Cardiac septum (tissue), 1 donor: ENCODE results near the gene ADCY9. TPM values are rescaled to one million over a fixed set of nuclear protein-coding genes. Genes with fewer than 3 reads are reported as not detected.
"Not testable (repeated sequence)": the region's sequence is repeated elsewhere in the genome, so short reads cannot be mapped to it uniquely, and the experiment has no call there.

Experiments
- DNase-seq: peaks from one replicate; pipeline ENCODE4 v3.0.0-alpha.2; 2020; ENCODE audit warnings: low spot score
- intact Hi-C: fragments of 100-400 bp; cut with DNase I; formaldehyde crosslinking; loops from one replicate; pipeline ENCODE4 v1.14.0; 2022
- total RNA-seq: library from RNA; stranded (reverse); fragmentation: NEBNext Ultra II Directional; extraction: Animal tissue kit (Norgen Biotek cat#: 25700); gene quantifications from one replicate; pipeline ENCODE4 v1.2.1, GENCODE V29; 2021
- donor health status: DM: no; HTN: no; CAD: no.

The ADCY9 gene
- total RNA-seq, 1 donor from 2014 or later: 44.0 TPM

DNA sequence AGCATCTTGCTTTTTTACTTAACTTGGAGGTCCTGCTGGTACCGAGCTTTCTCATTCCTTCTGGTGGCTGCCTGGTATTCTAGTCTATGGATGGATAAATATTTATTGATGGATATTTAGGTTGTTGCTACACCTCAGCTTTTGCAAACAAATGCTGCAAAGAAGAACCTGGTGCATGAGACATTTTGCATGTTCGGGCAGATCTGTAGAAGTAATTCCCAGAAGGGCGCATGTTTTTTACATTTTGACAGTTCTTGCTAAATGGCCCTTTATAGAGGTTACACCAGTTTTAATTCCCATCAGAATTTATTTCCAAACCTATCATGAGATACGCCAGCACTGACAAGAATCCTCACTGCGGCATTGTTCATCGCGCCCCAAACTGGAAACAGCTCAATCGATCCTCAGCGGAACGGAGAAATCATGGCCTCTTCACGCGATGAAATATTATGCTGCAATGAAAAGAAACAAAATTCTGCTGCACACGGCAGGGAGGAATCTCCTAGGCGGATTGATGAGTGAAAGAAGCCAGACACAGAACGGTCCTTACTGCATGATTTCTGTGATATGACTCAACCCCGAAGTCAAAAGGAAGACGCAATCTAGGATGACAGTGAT lies 167.8 kb downstream of the ADCY9 start:
- intact Hi-C loops: no loop called here

DNA sequence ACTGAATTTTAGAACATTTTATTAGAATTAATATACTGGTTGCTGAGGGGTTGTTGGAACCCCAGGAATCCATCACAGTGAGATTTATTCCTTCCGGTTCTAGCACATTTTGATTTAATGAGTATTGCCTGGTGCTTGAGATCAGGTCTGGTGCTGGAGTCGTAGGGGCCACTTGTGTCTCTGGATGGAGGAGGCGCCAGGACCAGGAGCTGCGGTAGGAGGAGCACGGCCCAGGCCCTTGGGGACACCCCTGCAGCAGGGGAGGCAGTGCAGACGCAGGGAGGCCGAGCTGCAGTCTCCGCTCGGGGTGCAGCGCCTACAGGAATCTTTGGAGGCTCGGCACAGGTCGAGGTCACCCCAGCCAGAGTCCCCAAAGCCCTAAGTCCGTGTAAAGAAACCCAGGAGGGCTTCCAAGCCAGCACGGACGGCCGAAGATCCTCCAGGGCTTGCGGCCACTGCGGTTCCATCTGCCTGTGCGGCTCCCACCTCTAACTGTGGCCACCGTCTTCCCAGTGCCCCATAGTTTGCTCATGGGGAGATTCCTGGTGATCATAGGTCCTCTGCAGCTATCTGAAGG lies 169.6 kb downstream of the ADCY9 start:
- intact Hi-C loops: no loop called here
- DNase-seq: no peak

More for the DNA sequence above, 167.8 kb downstream of the ADCY9 start:
- no peak for DNase-seq

DNA sequence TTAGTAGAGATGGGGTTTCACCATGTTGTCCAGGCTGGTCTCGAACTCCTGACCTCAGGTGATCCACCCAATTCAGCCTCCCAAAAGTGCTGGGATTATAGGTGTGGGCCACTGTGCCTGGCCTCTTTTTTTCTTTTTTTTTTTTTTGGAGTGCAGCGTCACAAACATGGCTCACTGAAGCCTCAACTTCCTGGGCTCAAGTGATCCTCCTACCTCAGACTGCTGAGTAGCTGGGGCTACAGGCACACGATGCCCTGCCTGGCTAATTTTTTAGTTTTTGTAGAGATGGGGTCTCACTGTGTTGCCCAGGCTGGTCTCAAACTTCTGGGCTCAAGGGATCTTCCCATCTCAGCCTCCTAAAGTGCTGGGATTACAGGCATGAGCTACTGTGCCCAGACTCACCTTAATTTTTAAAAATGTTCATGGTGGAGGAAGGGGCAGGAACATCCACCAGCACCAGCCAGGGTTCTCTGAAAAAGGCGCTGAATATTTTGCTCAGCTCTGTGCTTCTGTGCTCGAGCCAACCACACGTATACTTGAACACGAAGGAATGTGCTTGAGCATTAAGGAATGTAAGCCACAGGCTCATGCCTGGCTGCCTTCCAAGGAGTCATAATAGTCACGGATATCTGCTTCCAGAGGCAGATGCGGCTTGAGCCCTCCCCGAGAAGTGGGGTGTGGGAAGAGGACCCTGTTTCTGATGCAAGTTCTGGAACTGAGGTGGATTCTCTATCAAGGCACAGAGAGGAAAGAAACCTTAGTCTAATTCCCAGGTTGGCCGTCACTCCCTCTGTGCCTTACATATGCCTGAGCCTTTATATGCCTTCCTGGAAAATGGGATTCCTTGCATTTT lies 170.3 kb downstream of the ADCY9 start:
- intact Hi-C loops: no loop called here
- DNase-seq: no peak

DNA sequence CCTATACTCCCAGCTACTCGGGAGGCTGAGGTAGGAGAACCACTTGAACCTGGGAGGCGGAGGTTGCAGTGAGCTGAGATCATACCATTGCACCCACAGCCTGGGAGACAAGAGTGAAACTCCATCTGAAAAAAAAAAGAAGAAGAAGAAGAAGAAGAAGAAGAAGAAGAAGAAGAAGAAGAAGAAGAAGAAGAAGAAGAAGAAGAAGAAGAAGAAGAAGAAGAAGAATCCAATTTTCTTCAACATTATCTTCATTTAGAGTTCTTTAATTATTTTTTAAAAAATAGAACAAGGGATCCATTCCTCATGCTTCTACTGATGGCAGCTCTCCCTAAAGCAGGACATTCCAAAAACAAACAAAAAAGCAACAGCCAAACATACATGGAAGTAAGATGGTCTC lies 171.8 kb downstream of the ADCY9 start:
- intact Hi-C loops, DNase-seq: not testable (repeated sequence)

DNA sequence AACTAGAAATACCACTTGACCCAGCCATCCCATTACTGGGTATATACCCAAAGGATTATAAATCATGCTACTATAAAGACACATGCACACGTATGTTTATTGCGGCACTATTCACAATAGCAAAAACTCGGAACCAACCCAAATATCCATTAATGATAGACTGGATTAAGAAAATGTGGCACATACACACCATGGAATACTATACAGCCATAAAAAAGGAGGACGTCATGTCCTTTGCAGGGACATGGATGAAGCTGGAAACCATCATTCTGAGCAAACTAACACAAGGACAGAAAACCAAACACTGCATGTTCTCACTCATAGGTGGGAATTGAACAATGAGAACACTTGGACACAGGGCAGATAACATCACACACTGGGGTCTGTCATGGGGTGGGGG lies 174.1 kb downstream of the ADCY9 start:
- DNase-seq, intact Hi-C loops: not testable (repeated sequence)

DNA sequence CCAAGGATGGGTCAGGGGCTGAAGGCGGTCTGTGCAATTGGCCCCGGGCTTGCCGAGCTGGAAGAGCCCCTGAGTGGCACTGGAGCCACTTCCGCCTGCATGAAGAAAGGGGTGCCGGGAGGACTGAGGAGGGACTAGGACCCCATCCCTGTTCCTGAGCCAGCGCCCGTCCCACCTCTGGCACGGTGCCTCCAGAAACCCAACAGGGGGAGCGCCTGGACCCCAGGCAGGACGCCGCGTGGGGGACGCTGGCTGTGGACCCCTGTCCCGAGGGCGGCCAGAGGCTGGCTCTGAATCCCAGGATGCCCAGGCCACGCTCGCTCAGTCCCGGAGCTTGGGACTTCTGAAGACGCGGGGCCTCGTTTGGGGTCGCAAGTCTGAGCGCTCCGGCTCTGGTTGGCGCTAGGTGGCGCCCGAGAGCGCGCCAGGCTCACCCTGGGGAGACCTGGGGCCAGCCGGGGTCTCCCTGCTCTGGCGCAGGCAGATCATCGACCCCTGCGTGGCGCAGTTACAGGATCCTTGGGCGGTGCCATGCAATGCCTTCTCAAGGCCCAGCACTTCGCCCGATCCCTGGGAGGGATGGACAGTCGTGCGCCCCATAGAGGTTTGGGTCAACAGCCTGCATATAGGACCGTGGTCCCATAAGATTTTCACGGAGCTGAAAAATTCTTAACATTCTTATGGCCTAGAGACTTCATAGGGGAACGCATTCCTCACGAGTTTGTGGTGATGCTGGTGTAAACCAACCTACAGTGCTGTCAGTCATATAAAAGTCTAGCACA lies 177.2 kb downstream of the ADCY9 start:
- intact Hi-C loops: no loop called here
- DNase-seq: no peak

DNA sequence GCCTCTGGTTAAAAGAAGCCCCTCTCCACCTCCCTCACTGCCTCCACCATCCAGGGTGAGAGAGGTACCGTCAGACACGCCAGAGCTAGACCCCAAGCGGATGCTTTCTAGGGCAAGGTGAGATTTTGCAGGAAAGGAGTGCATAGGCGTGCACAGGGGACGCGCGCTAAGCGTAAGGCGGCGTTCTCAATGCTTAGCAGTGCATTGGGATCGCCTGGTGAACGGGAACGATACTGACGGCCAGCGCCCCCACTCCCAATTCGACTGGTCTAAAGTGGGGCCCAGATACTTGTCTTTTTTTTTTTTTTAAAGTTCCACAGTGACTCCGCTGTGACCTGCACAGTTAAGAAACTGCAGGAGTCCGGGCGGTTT lies 177.8 kb downstream of the ADCY9 start:
- no peak for DNase-seq
- intact Hi-C loops: no loop called here

DNA sequence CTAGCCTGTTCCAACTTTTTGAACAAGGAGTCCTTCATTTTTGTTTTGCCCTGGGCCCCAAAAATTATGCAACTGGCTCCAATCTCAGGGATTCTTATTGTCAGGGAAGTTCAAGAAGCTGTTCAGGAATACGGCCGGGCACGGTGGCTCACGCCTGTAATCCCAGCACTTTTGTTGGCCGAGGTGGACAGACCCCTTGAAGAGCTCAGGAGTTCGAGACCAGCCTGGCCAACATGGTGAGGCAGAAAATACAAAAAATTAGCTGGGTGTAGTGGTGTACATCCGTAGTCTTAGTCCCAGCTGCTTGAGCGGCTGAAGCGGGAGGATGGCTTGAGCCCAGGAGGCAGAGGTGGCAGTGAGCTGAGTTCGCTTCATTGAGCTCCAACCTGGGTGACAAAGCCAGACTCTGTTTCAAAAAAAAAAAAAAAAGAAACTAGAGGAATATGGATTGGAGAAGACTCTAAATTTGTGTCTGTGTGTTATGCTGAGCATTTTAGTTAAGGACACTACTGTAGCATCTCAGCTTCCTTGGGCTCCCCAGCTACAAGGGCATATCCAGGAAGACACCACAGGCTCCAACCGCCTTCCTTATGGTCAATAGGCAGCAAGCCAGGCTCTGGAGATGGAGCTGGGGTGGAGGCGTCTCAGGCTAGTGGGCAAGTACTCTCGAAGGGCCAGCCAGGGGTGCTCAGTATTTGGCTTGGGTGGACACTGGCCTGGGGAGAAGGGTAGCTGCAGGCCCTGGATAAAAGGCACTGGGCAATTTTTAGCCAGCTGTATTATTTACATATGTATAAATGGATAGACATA lies 179.0 kb downstream of the ADCY9 start:
- no peak for DNase-seq
- intact Hi-C loops: no loop called here

DNA sequence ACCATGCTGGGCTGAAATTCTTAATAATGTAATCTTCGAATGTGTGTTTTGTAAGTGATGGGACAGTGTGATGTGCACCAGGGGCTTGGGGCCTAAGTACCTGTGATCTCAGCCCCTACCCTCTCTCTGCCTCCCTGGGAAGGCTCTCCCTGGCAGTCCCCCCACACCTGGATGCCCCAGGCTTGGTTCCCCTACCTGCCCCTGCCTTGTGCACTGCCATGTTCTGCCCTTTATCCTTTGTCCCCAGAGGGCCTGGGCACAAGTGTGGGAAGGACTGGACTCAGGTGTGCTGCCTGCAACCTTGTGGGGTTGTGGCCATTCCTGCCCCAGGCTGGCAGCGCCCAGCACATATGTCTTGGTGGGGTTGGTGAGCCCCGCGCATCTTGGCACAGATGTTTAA lies 180.3 kb downstream of the ADCY9 start:
- intact Hi-C loops: no loop called here

DNA sequence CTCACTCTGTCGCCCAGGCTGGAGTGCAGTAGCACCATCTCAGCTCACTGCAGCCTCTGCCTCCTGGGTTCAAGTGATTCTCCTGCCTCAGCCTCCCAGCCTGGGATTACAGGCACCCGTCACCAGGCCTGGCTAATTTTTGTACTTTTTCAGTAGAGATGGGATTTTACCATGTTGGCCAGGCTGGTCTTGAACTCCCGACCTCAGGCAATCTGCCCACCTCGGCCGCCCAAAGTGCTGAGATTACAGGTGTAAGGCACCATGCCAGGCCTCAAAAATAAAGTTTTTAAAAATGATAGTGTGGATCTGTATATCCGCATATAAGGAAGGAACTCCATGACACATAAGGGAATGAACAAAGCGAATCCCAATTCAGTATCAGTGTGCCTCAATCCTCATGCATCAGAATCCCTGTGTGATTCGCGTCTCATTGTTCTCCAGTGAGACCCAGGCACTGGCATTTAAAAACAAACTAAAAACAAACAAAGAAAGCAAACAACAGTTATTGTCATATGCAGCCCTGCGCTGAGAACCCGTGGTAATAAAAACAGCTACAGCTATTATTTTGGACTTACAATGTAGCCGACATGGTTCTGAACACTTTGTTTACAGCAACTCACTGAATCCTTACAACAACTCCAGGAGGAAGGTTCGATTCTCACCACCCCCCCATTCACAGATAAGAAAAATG lies 181.6 kb downstream of the ADCY9 start:
- DNase-seq: no peak
- intact Hi-C loops: no loop called here

More for the DNA sequence above, 180.3 kb downstream of the ADCY9 start:
- no peak for DNase-seq

DNA sequence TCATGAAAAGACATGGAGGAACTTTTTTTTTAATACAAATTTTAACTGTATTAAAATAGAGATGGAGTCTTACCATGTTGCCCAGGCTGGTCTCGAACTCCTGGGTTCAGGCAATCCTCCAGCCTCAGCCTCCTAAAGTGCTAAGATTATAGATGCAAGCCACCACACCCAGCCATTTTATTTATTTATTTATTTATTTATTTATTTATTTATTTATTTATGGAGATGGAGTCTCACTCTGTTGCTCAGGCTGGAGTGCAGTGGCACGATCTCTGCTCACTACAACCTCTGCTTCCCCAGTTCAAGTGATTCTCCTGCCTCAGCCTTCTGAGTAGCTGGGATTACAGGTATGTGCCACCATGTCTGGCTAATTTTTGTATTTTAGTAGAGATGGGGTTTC lies 189.1 kb downstream of the ADCY9 start:
- intact Hi-C loops: not testable (repeated sequence)

DNA sequence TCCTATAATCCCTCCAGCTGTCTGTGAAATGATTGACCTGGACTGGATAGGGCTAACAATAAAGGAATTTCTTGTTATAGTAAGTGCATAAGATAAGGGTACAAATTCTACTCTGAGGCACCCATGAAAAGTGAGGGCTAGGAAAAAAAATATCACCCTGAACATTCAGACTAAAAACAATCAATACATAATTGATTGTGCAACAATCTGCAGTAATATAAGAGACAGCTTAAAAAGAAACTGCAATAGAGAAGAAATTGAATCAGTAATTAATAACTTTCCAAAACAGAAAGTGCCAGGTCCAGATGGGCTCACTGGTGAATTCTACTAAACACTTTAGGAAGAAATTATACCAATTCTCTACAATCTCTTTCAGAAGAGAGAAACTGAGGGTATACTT lies 191.5 kb downstream of the ADCY9 start:
- intact Hi-C loops: no loop called here

More for the DNA sequence above, 189.1 kb downstream of the ADCY9 start:
- not testable (repeated sequence) for DNase-seq

DNA sequence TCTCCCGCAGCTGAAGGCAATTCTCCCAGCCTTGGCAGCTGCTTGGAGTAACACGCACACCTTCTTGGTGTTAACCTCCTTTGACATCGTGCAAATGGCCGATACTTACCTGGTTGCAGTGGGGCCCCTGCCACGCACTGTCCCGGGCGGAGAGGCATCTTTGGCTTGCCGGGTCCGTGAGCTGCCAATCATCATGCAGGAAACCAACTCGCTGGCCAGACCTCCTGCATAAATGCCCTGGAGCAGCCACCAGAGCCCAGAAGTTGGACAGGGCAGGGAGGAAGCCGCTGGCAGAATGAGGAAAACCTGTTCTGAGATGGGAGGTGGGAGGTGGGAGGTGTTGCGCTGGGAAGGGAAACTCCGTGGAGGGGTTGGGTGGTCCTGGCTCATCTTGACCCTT lies 194.0 kb downstream of the ADCY9 start:
- no peak for DNase-seq
- intact Hi-C loops: no loop called here

More for the DNA sequence above, 191.5 kb downstream of the ADCY9 start:
- no peak for DNase-seq

DNA sequence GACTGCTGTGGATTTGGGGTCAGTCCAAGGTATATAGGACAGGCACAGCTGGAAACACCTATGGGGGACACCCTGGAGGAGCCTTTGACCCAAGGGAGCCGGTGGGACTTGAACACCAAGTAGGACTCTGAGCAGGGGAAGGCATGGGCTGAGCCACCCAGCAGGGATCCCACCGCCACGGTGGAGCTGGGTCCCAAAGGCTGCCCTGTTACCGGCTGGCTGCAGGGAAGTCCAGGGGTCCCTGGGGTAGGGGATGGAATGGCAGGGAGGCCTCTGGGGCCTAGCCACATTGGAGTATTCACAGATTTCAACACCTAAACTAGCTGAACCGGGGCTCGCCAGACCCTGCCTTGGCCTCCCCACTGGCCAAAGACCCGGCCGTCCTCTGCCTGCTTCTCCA lies 196.0 kb downstream of the ADCY9 start:
- intact Hi-C loops: no loop called here
- no peak for DNase-seq

DNA sequence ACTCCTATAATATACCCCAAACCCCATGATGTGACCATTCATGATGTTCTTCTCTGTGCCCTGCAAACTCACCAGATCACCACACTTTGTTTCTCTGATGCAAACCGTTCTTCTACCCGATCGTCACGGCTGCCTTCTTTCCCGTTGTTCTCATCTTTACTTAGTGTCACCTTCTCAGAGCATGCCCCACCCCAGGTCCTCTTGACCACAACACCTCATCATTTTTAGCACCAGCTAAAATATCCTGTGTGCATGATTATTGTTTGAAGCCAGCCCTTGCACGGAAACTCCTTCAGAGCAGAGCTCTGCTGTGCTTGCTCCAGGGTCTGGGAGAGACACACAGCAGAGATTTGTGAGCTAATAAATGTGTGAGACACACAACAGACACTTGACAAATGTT lies 196.8 kb downstream of the ADCY9 start:
- intact Hi-C loops: no loop called here
- no peak for DNase-seq

DNA sequence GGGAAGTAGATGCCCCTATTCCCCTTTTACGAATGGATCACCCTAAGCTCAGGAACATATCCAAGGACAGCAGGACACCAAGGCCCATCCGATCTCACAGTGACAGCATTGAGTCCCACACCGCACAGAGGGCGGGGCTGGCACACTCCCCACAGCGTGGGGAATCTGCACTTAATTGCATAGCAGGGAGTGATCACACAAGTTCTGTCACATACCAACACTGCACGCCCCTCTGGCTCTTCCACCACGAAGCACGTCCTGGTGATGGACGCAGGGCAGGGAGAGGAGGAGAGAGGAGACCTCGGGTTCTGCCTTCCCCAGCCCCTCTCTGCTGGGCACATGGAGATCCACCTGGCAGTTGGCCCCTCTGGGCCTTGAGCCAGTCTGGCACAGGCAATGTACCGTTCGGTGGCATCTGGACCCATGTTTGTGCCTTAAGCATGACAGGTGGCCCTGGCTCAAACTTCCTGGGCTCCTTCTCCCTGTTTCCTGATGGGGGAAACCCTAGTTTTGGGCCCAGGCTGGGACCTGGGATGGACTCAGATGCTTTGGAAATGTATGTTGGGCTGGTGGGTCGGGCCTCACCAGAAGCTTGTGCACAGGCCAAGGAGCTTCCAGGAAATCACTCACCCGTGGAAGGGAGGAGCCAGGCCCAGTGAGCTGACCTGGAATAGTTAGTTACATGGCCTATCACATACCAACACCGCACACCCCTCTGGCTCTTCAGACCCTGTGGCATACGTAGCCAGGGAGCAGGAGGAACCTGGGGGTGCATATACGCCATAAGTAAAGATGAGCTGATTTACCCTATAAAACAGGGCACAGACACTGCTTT lies 200.6 kb downstream of the ADCY9 start:
- DNase-seq: no peak
- intact Hi-C loops: no loop called here

DNA sequence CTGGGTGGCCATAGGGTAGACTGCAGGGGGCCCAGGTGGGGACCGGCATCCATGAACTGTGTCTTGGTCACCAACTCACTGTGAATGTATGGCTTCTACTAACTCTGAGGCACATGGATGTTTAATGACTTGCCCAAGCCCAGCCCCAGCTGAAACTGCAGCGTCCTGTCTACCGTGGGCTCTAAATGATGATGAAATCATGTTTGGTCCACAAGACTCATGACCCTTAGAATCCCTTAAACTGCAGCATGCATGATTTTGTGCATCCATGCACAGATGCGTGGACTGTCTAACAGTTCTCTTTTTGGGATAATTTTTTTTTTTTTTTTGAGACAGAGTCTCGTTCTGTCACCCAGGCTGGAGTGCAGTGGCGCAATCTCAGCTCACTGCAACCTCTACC lies 203.3 kb downstream of the ADCY9 start:
- DNase-seq: no peak
- intact Hi-C loops: no loop called here
